Lower leg skin (tissue), 3 donors: ENCODE data around the gene AHNAK2.

ENCODE experiments used
- POLR2A ChIP-seq, 2 donors: fragments of 450-650 bp; IDR thresholded peaks; one replicate each; pipeline ENCODE4 v1.6.1; 2016 to 2017; ENCODE audit warnings: antibody characterized with exemption in 2 of 2, mild to moderate bottlenecking in 1 of 2, moderate library complexity in 1 of 2
- TF ChIP-seq, protein P1 (sequence below), 3 donors: fragments of 450-650 bp; IDR thresholded peaks; one replicate each; pipeline ENCODE4 v1.5.1; 2016; ENCODE audit warnings: antibody characterized with exemption in 3 of 3, mild to moderate bottlenecking in 3 of 3, moderate library complexity in 2 of 3

DNA sequence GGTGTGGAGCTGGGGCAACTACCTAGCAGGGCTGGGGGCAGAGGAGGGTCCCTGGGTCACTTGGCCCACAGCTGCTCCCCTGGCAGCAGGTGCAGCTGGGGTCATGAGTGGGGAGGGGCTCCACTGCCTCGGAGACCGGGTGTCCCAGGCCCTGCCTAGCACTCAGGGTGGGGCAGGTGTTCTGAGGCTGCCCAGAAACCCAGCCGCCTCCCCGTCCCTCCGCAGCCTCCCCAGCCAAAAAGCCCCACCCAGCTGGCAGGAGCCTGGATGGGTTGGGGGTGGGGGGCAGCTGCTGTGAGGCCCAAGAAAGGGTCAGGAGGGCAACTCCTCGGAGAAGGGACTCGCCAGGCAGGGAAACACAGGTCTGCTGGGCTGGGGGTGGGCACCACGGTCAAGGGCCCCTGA is 11.2 kb downstream of the AHNAK2 start:
- TF ChIP-seq, protein P1, sequence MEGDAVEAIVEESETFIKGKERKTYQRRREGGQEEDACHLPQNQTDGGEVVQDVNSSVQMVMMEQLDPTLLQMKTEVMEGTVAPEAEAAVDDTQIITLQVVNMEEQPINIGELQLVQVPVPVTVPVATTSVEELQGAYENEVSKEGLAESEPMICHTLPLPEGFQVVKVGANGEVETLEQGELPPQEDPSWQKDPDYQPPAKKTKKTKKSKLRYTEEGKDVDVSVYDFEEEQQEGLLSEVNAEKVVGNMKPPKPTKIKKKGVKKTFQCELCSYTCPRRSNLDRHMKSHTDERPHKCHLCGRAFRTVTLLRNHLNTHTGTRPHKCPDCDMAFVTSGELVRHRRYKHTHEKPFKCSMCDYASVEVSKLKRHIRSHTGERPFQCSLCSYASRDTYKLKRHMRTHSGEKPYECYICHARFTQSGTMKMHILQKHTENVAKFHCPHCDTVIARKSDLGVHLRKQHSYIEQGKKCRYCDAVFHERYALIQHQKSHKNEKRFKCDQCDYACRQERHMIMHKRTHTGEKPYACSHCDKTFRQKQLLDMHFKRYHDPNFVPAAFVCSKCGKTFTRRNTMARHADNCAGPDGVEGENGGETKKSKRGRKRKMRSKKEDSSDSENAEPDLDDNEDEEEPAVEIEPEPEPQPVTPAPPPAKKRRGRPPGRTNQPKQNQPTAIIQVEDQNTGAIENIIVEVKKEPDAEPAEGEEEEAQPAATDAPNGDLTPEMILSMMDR (IDR thresholded peaks at IDR 0.05): no peak
- TF ChIP-seq POLR2A (IDR thresholded peaks at IDR 0.05): no peak
